ENCODE measurements around the gene CSTF3. TPM values are rescaled to one million over a fixed set of nuclear protein-coding genes. Genes with fewer than 3 reads are reported as not detected.
"Not testable (repeated sequence)": the region's sequence is repeated elsewhere in the genome, so short reads cannot be mapped to it uniquely, and the experiment has no call there.

The CSTF3 gene
- total RNA-seq, 2 experiments from 2014 or later: 27.4 to 29.5 TPM

DNA sequence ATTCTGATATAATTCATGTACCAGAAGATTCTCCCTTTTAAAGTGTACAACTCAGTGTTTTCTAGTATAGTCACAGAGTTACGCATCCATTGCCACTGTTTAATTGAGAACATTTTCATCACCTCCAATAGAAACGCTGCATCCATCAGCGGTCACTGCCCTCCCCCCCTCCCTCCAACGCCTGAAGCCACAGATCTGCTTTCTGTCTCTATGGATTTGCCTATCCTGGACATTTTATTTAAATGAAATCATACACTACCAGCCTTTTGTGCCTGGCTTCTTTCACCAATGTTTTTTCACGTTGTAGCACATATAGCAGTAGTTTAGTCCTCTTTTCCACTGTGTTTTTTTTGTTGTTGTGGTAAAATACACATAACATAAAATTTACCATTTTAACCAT lies 99.1 kb downstream of the CSTF3 start:
- Mint-ChIP-seq H3K27me3 (no peaks in the 10 kb centered on the region), H3K9me3 (no peaks in the 10 kb centered on the region), H3K4me3 (no peak overlapping the region), H3K4me1 (peaks cover 17% of the 10 kb centered on the region), H3K36me3 (peaks cover 21% of the 10 kb centered on the region), H3K27ac (no peak overlapping the region)
- POLR2A ChIA-PET: interaction anchor here (1.4 kb wide), 1 partner anchor 22 kb away, joined by 3 read pairs; no protein-coding TSS in a partner anchor
- no peak for DNase-seq
- ATAC-seq (ENCODE audit: low read depth): no peak

DNA sequence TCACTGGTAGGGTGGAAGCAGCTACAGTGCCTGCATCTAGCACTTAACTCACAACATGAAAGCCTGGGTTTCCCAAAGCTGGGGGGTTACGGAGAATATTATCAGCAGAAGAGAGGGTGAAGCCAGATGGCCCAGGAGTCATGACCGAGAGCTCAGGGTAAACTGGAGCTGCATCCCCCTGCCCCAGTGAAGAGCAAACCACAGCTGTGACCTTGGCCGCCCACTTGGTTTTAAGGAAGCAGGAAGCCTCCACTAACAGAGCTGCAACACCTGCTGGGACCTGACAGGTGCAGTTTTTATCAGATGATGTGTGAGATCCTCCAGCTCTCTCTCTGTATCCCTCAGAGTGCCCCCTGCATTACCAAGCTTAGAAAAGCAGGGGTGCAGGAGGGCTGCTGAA lies 101.0 kb downstream of the CSTF3 start:
- Mint-ChIP-seq H3K9me3 (no peaks in the 10 kb centered on the region), H3K27me3 (no peaks in the 10 kb centered on the region), H3K4me3 (no peak overlapping the region), H3K4me1 (peaks cover 17% of the 10 kb centered on the region), H3K27ac (no peak overlapping the region), H3K36me3 (peaks cover 22% of the 10 kb centered on the region)
- DNase-seq (no peak), ATAC-seq (ENCODE audit: low read depth) (no peak)
- POLR2A ChIA-PET: no interaction called here

DNA sequence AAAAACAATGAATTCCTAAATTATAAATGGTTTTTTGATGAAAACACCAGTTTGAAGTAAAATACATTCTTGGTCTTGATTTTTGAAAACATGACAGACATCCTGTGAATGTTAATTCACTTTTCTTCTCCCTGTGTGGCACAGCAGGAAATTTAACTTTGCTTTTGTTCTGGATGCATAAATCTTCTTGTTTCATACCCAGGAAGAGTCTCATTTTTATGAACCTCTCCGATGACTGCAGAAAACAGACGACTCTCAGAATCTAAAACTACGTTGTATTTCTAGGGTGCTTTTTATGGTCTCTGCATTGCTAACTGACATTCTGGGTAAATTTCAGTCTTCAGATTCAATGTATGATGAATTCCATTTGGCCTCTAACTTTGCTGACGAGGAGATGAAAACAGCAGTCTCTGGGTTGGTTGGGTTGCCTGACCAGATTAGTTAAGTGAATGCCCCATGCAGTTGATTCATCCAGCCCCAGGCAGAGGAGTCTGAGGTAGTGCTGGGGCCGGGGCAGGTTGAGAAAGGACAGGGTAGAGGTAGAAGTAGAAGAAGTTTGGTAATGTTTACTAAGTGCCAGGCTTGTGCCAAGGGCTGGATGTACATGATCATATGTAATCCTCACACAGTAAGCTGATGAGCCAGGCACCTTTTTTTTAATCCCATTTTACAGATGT lies 101.8 kb downstream of the CSTF3 start:
- Mint-ChIP-seq H3K27me3 (no peaks in the 10 kb centered on the region), H3K4me1 (peaks cover 14% of the 10 kb centered on the region), H3K9me3 (no peaks in the 10 kb centered on the region), H3K4me3 (no peak overlapping the region), H3K36me3 (peaks cover 23% of the 10 kb centered on the region), H3K27ac (peak overlapping the region; percentile 61)
- POLR2A ChIA-PET: no interaction called here
- no peak for ATAC-seq (ENCODE audit: low read depth)
- DNase-seq: no peak

GRCh38 chr11:33057284-33057683 lies 104.0 kb downstream of the CSTF3 start:
- H3K4me1 Mint-ChIP-seq: peaks cover 4% of the 10 kb centered on the region
- no peaks in the 10 kb centered on the region for H3K27me3 Mint-ChIP-seq
- H3K4me3 Mint-ChIP-seq: no peak overlapping the region
- peaks cover 19% of the 10 kb centered on the region for H3K36me3 Mint-ChIP-seq
- DNase-seq: no peak
- ATAC-seq (ENCODE audit: low read depth): no peak
- POLR2A ChIA-PET: interaction anchor here (1.4 kb wide), 1 partner anchor 18 kb away, joined by 4 read pairs; the partner anchor contains the start of gene TCP11L1
- H3K9me3 Mint-ChIP-seq: no peaks in the 10 kb centered on the region
- H3K27ac Mint-ChIP-seq: no peak overlapping the region

- ATAC-seq (ENCODE audit: low read depth) (no peak), DNase-seq (no peak)
- Mint-ChIP-seq H3K4me3 (no peak overlapping the region), H3K27me3 (no peaks in the 10 kb centered on the region), H3K36me3 (peaks cover 16% of the 10 kb centered on the region), H3K9me3 (no peaks in the 10 kb centered on the region), H3K4me1 (peaks cover 4% of the 10 kb centered on the region), H3K27ac (no peak overlapping the region)
- POLR2A ChIA-PET: no interaction called here
Measured at GRCh38 chr11:33055375-33055774, 105.9 kb downstream of the CSTF3 start.

DNA sequence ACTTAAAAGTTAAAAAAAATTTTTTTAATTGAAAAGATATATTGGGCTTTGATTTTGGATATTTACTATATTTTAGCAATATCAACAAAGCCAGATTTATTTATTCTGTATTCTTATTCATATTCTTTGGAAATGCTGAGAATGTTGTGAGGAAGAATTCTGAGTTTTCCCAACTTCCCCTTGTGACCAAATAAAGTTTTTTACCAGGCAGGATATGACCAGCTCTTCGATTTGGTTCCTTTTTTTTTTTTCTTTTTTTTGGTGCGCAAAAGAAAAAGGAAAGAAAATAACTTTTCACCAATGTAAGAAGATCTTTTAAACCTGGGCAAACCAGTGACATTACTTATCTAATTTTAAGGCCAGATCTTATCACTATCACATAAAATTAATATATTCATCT lies 109.0 kb downstream of the CSTF3 start:
- Mint-ChIP-seq H3K27ac (no peak overlapping the region), H3K27me3 (no peaks in the 10 kb centered on the region), H3K36me3 (peaks cover 17% of the 10 kb centered on the region), H3K4me3 (no peak overlapping the region), H3K4me1 (no peaks in the 10 kb centered on the region), H3K9me3 (no peaks in the 10 kb centered on the region)
- POLR2A ChIA-PET: no interaction called here
- DNase-seq: no peak
- ATAC-seq (ENCODE audit: low read depth): no peak

GRCh38 chr11:33049565-33050408 lies 111.5 kb downstream of the CSTF3 start:
- peaks cover 22% of the 10 kb centered on the region for H3K36me3 Mint-ChIP-seq
- H3K4me1 Mint-ChIP-seq; H3K27me3 Mint-ChIP-seq; H3K9me3 Mint-ChIP-seq; POLR2A ChIA-PET; ATAC-seq (ENCODE audit: low read depth); H3K4me3 Mint-ChIP-seq; DNase-seq; H3K27ac Mint-ChIP-seq: not testable (repeated sequence)

DNA sequence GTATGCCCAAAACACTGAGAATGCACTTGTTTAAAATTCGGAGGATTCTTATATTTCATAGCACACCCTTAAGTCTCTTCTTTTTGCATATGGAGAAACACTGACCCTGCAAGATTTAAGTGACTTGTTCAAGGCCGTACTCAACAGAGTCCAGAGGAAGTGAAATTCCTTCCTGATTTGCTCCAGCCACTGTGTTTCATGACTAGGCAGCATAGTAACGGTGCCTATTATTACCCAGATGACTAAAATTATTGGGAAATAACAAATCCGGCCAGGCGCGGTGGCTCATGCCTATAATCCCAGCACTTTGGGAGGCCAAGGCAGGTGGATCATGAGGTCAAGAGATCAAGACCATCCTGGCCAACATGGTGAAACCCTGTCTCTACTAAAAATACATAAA lies 112.6 kb downstream of the CSTF3 start:
- H3K27ac Mint-ChIP-seq; H3K4me3 Mint-ChIP-seq; H3K27me3 Mint-ChIP-seq; ATAC-seq (ENCODE audit: low read depth); H3K4me1 Mint-ChIP-seq; H3K9me3 Mint-ChIP-seq; DNase-seq; POLR2A ChIA-PET: not testable (repeated sequence)
- H3K36me3 Mint-ChIP-seq: peaks cover 22% of the 10 kb centered on the region

DNA sequence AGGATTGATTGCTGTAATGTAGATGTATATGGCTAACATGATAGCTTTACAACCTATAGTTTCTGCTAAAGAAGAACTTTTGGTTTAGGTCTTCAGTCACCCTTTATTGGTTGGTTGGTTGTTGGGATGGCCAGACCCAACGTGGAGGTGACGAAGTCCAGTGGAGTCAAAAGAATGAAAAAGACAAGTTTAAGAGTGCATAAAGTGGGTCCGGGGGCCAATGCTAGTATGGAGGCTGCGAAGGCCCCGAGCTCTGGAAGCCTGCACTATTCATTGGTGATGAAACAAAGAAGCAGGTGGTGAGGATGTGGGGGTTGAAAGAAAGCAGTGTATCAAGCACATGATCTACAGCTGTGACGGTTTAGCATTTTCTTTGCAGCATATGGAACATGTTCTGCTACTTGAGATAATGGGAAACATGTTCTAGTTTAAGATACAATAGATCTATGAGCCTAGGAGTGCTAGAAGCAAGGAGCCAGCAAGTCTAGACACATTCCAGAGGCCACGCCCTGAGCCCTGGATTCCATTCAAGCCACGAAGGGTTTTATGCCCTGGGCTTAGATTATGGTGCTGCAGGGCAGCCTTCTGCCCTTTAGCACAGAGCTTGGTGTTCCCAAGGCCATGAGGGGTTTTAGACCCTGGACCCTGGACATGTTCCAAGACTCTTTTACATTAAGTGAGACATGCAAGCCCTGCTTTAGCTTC lies 115.6 kb downstream of the CSTF3 start:
- Mint-ChIP-seq H3K27me3 (no peaks in the 10 kb centered on the region), H3K9me3 (no peaks in the 10 kb centered on the region), H3K27ac (no peak overlapping the region), H3K4me3 (no peak overlapping the region), H3K36me3 (peaks cover 24% of the 10 kb centered on the region), H3K4me1 (peaks cover 9% of the 10 kb centered on the region)
- no peak for ATAC-seq (ENCODE audit: low read depth)
- DNase-seq: no peak
- POLR2A ChIA-PET: interaction anchor here (0.6 kb wide), 1 partner anchor 207 kb away, joined by 3 read pairs; no protein-coding TSS in a partner anchor

GRCh38 chr11:33044285-33044756 lies 117.0 kb downstream of the CSTF3 start:
- no peaks in the 10 kb centered on the region for H3K9me3 Mint-ChIP-seq
- H3K27ac Mint-ChIP-seq: no peak overlapping the region
- no peak overlapping the region for H3K4me3 Mint-ChIP-seq
- ATAC-seq (ENCODE audit: low read depth): no peak
- DNase-seq: no peak
- H3K4me1 Mint-ChIP-seq: peaks cover 15% of the 10 kb centered on the region
- peaks cover 24% of the 10 kb centered on the region for H3K36me3 Mint-ChIP-seq
- no peaks in the 10 kb centered on the region for H3K27me3 Mint-ChIP-seq
- POLR2A ChIA-PET: no interaction called here

DNA sequence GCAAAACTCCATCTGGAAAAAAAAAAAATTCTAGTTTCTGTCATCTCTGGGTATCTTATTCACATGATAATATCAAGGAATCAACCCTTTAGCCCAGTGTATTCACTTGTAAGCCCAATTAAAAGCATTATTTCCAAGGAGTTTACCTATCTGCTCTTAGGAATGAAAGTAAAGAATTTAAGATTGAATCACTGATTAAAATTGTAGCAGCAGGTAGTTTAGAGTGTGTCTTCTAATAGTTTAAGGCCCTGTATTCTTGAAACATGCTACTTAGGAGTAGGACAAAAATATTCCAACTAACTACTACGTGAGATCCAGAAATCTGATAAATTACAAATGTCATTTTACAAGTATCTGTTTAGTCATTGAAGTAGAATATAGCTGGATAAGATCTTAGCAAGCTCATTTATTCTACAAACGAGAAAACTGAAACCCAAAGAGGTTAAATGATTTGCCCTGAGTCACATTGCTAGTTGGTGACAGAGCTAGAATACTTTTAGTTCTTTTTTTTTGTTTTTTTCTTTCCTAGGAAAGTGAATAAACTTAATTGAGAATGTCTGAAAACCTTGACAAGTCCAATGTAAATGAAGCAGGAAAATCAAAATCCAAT lies 118.0 kb downstream of the CSTF3 start:
- ATAC-seq (ENCODE audit: low read depth): no peak
- Mint-ChIP-seq H3K4me1 (peaks cover 15% of the 10 kb centered on the region), H3K27ac (no peak overlapping the region), H3K4me3 (no peak overlapping the region), H3K27me3 (no peaks in the 10 kb centered on the region), H3K9me3 (no peaks in the 10 kb centered on the region), H3K36me3 (peaks cover 21% of the 10 kb centered on the region)
- POLR2A ChIA-PET: interaction anchor here (0.7 kb wide), 1 partner anchor 107 kb away, joined by 3 read pairs; no protein-coding TSS in a partner anchor
- DNase-seq: no peak

DNA sequence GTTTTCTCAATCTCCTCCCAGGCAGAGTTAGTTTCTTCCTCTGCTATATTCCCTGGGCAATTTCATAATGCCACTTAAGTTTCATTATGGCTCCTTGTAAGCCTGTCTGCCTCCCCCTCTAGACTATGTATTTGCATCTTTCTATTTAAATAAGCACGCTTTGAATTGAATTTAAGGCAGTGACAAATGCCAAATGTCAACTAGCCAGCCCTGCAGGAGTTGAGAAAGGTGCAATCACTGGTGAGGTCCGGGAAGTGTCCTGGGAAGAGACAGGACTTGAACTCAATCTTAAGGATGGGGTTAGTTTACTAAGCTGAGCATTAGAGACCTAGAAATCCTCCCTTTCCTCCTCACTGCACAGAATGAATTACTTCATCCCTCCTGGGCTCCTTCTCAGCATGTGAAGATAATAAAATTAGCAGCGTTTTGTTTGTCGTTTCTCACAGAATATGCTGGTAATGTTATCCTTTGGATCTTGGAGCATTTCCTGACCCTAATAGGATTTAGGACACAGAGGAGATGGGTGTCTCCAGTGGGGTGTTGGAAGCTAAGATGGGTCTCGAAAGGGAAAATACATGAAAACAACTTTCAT lies 120.3 kb downstream of the CSTF3 start:
- Mint-ChIP-seq H3K9me3 (no peaks in the 10 kb centered on the region), H3K4me1 (peaks cover 15% of the 10 kb centered on the region), H3K36me3 (peaks cover 9% of the 10 kb centered on the region), H3K4me3 (peak overlapping the region; percentile 90), H3K27me3 (no peaks in the 10 kb centered on the region), H3K27ac (peak overlapping the region; percentile 92)
- DNase-seq: no peak
- POLR2A ChIA-PET: interaction anchor here (2.3 kb wide), 1 partner anchor 24 kb away, joined by 17 read pairs; the partner anchor contains the start of gene DEPDC7
- no peak for ATAC-seq (ENCODE audit: low read depth)

Measured in activated naive CD8-positive, alpha-beta T cell treated with anti-CD3 and anti-CD28 coated beads, Interleukin-2, amount 10 ng/mL, durations not matched to agents 7 days and 5 days (primary cell).